Measurements from ENCODE around the gene UNC45B. TPM values are rescaled to one million over a fixed set of nuclear protein-coding genes. Genes with fewer than 3 reads are reported as not detected.

The UNC45B gene
- total and polyA plus RNA-seq, 2 of the 8 experiments (the other 6 are each of a cell fraction or from before 2014, with no cell fraction given) = 0.06 to 0.15 TPM

- H2BK20ac ChIP-seq (ENCODE audit: low read length) = no peak overlapping the region
- H2BK15ac ChIP-seq (ENCODE audit: low read length) = no peak overlapping the region
- H2BK5ac ChIP-seq (ENCODE audit: low read depth, low read length) = no peak overlapping the region
- H3K56ac ChIP-seq (replicated peaks; ENCODE audit: insufficient read length, low read depth, low read length) = no peak overlapping the region
- no peak overlapping the region for H3K23ac ChIP-seq (ENCODE audit: insufficient read length)
- no peak overlapping the region for H2BK120ac ChIP-seq (replicated peaks; ENCODE audit: low read depth, low read length)
- no peak overlapping the region for H2AFZ ChIP-seq (ENCODE audit: low read length)
- no peak for FAIRE-seq
- H3K36me3 ChIP-seq (ENCODE audit: control insufficient read depth in 2 of 4, insufficient read depth in 4 of 4, low read length in 3 of 4) = no peaks in the 10 kb centered on the region
- no peak overlapping the region for H3K4me3 ChIP-seq (ENCODE audit: extremely low read depth in 1 of 4, insufficient read depth in 2 of 4, low read depth in 3 of 4, low read length in 4 of 4)
- H4K5ac ChIP-seq (ENCODE audit: insufficient read length, low read depth, low read length) = no peak overlapping the region
- no peak overlapping the region for H3K18ac ChIP-seq (ENCODE audit: extremely low read depth, low read length)
- H4K8ac ChIP-seq (ENCODE audit: extremely low read depth, insufficient read depth, low read length) = no peak overlapping the region
- no peaks in the 10 kb centered on the region for H3K79me2 ChIP-seq (ENCODE audit: control insufficient read depth in 1 of 2, insufficient read depth in 2 of 2, low read length in 2 of 2)
- H3K4ac ChIP-seq (replicated peaks; ENCODE audit: insufficient read length, low read depth, low read length) = no peak overlapping the region
- ChIA-PET CTCF (ENCODE audit: partially characterized antibody) (interaction anchor here (0.5 to 1.7 kb wide), 4 partner anchors 19 to 382 kb away, joined by 3 to 5 read pairs (median 3); no protein-coding TSS in a partner anchor), POLR2A (ENCODE audit: partially characterized antibody) (interaction anchor here (0.6 to 1.6 kb wide), 4 partner anchors 15 to 450 kb away, joined by 3 to 5 read pairs (median 4); partner anchors contain the start of gene UNC45B)
- TF ChIP-seq, protein P1, sequence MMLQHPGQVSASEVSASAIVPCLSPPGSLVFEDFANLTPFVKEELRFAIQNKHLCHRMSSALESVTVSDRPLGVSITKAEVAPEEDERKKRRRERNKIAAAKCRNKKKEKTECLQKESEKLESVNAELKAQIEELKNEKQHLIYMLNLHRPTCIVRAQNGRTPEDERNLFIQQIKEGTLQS (IDR thresholded peaks at IDR 0.05; ENCODE audit: insufficient read depth, low read depth, low read length) = no peak
- no peak for TF ChIP-seq RNF2 (IDR thresholded peaks at IDR 0.05; ENCODE audit: borderline replicate concordance, low read depth, low read length, missing control alignments, poor library complexity, severe bottlenecking)
- TF ChIP-seq POLR2AphosphoS5 (IDR thresholded peaks at IDR 0.05; ENCODE audit: low read depth, low read length) = no peak
- peak; percentile 32; the same call in 1 of the 2 replicates for TF ChIP-seq SP1 (IDR thresholded peaks at IDR 0.05; ENCODE audit: low read depth, low read length)
- no peaks in the 10 kb centered on the region for H3K23me2 ChIP-seq (ENCODE audit: low read depth, low read length)
- no peak overlapping the region for H2AK5ac ChIP-seq (ENCODE audit: low read depth, low read length)
- H3K4me1 ChIP-seq (replicated peaks in 1 of 4; ENCODE audit: control insufficient read depth in 3 of 4, insufficient read depth in 4 of 4, low read length in 3 of 4) = no peaks in the 10 kb centered on the region
- H2BK12ac ChIP-seq (ENCODE audit: low read depth, low read length) = no peak overlapping the region
- no peak overlapping the region for H3K4me2 ChIP-seq (ENCODE audit: insufficient read depth in 1 of 2, low read depth in 2 of 2, low read length in 2 of 2)
- H3K9ac ChIP-seq (replicated peaks in 1 of 4; ENCODE audit: extremely low read depth in 1 of 4, low read depth in 3 of 4, low read length in 3 of 4) = no peak overlapping the region
- DNase-seq (ENCODE audit: low read depth in 1 of 2, low spot score in 2 of 2) = no peak
- H3K14ac ChIP-seq (ENCODE audit: insufficient read length) = no peak overlapping the region
- no peaks in the 10 kb centered on the region; the same call in 1 of the 2 replicates for H3K79me1 ChIP-seq (ENCODE audit: low read depth, low read length)
- no peaks in the 10 kb centered on the region for H3K27me3 ChIP-seq (replicated peaks in 1 of 4; ENCODE audit: control insufficient read depth in 3 of 4, extremely low read depth in 1 of 4, insufficient read depth in 3 of 4, low read length in 3 of 4)
- H3K27ac ChIP-seq (ENCODE audit: low read depth, low read length) = no peak overlapping the region
- H4K20me1 ChIP-seq (replicated peaks in 1 of 2; ENCODE audit: control insufficient read depth in 1 of 2, insufficient read depth in 2 of 2, low read length in 2 of 2) = peaks cover 0 to 2% of the 10 kb centered on the region in 2 experiments
- no peak overlapping the region for H4K91ac ChIP-seq (replicated peaks; ENCODE audit: insufficient read length, low read length)
- no peaks in the 10 kb centered on the region for H3K9me3 ChIP-seq (ENCODE audit: insufficient read depth in 2 of 2, low read depth in 1 of 2, low read length in 1 of 2)
- 87% methylated on average over 4 of the region's 4 CpGs; no CpG with 5 or more reads in 1 of the 2 experiments for WGBS, 2 experiments (ENCODE audit: extremely low coverage in 1 of 2, insufficient coverage in 1 of 2, insufficient read length in 1 of 2, insufficient replicate concordance in 2 of 2, low coverage in 1 of 2, low lambda C conversion rate in 2 of 2, missing lambda C conversion rate in 1 of 2)
These were observed 15.1 kb downstream of the UNC45B start for GRCh38 chr17:35162755-35163154.
